ENCODE measurements around the gene OR5M8.

OR5M8 gene

DNA sequence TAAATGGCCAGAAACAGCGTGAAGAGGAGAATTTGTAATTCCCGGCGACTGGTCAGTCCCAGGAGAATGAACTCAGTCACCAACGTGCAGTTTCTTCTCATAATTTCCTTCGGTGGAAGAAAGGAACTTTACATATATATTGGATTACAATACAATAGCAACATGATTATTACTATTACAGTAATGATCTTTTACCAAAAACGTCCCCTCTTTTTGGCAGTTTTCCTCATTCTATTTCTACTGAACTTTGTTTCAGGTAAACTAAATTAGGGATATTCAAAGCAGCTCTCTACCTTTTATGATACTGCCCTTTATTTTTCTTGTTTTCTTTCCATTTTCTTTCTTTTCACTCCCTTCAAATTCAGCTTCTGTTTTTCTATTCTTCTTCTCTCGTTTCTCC, at the start of gene OR5M8:
OR5M8 (minus strand) TSS at position 101 of the 400 bp plus-strand sequence; CDS start at position 101, 0 bp downstream.
- ChIA-PET POLR2A (no interaction called here), CTCF (no interaction called here)
- TF ChIP-seq, protein P1, sequence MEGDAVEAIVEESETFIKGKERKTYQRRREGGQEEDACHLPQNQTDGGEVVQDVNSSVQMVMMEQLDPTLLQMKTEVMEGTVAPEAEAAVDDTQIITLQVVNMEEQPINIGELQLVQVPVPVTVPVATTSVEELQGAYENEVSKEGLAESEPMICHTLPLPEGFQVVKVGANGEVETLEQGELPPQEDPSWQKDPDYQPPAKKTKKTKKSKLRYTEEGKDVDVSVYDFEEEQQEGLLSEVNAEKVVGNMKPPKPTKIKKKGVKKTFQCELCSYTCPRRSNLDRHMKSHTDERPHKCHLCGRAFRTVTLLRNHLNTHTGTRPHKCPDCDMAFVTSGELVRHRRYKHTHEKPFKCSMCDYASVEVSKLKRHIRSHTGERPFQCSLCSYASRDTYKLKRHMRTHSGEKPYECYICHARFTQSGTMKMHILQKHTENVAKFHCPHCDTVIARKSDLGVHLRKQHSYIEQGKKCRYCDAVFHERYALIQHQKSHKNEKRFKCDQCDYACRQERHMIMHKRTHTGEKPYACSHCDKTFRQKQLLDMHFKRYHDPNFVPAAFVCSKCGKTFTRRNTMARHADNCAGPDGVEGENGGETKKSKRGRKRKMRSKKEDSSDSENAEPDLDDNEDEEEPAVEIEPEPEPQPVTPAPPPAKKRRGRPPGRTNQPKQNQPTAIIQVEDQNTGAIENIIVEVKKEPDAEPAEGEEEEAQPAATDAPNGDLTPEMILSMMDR (IDR thresholded peaks at IDR 0.05; ENCODE audit: control extremely low read depth, extremely low read depth, low read depth, missing control alignments), result no peak
- DNase-seq (ENCODE audit: extremely low spot score), result no peak

DNA sequence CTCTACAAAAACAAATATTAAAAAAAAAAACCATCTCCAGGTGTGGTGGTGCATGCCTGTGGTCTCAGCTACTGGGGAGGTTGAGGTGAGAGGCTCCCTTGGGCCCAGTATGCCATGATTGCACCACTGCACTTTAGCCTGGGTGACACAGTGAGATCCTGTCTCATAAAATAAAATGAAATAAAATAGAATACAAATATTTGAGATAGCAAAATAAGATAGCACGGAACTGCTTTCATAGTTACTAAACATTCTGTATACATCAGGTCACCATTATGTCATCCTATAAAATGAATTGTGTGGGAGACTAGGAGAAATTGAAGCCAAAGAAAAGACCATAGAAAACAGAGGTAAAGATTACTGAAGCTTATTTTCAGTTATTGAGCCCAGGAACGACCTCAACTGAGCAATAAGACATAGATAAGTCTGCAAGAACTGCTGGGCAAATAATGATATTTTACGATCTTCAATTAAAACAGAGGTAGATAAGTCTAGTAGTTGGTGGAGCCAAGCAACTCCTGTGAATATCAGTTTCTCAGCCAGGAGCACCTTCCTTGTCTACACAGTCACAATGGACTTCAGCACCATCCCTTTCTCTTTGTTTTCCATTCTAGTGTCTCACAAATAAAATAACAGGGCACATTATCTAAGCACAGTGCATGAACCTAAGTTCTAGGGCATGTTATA, 42.0 kb upstream of the OR5M8 start:
- ChIA-PET POLR2A (no interaction called here), CTCF (no interaction called here)
- no peak for DNase-seq (ENCODE audit: extremely low spot score)
- TF ChIP-seq, protein P1 (IDR thresholded peaks at IDR 0.05; ENCODE audit: control extremely low read depth, extremely low read depth, low read depth, missing control alignments), result no peak

DNA sequence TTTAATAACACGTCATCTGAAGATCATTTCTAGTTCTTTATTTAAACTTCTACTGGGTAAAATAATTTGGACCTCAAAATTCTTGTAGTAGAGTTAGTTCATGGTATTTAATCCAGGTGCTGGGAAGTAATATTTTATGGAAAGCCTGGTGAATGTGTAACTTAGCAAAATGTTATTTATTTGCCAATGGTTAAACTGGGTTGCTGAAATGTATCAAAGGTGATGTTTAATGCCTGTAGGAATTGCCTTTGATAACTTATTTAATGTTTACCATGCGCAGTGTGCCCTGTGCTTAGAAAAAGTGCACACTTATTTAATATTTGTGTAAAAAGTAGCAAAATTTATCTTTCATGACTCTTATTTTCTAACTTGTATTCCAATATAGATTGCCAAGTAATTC, 40.7 kb upstream of the OR5M8 start:
- TF ChIP-seq, protein P1 (IDR thresholded peaks at IDR 0.05; ENCODE audit: control extremely low read depth, extremely low read depth, low read depth, missing control alignments), result no peak
- POLR2A ChIA-PET, result no interaction called here
- no peak for DNase-seq (ENCODE audit: extremely low spot score)

DNA sequence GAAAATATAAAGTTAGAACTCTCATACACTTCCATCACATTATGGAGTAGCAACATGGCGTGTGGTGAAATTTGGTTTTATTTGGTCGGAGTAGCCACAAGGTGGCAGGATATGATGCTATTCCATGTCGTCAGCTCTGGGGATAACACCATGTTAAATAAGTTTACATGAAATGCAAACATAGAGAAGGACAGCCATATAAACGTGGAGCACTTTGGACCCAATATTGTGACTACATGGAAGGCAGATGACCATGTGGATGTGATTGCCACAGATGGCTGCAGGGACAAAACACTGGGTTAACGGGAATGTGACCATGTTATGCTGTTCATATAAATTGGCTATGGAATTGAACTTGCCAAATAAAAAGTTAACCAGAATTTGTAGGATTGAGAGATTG, 30.8 kb upstream of the OR5M8 start:
- DNase-seq (ENCODE audit: extremely low spot score), result no peak
- CTCF ChIA-PET, result no interaction called here

More for the DNA sequence above, 40.7 kb upstream of the OR5M8 start:
- CTCF ChIA-PET, result no interaction called here

DNA sequence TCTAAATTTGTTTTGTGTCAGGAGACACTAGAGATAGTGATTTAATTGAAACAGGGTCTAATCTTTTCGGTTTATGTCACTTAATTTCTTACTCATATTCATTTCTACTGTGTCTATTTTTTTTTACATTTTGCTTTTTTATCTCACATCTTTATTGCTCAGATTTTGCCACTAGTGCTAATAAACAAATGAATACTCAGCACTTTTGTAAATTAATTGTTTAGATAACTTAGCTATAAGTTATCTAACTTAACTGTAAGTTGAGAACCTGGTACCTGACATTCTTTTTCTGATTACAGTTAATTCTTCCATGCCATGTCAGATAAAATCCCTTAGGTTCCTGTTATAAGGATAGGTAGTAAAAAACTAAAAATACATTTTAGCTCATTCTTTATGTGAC, 22.1 kb upstream of the OR5M8 start:
- CTCF ChIA-PET, result no interaction called here
- no peak for DNase-seq (ENCODE audit: extremely low spot score)
- POLR2A ChIA-PET, result no interaction called here
- TF ChIP-seq, protein P1 (IDR thresholded peaks at IDR 0.05; ENCODE audit: control extremely low read depth, extremely low read depth, low read depth, missing control alignments), result no peak

More for the DNA sequence above, 30.8 kb upstream of the OR5M8 start:
- TF ChIP-seq, protein P1 (IDR thresholded peaks at IDR 0.05; ENCODE audit: control extremely low read depth, extremely low read depth, low read depth, missing control alignments), result no peak
- POLR2A ChIA-PET, result no interaction called here

DNA sequence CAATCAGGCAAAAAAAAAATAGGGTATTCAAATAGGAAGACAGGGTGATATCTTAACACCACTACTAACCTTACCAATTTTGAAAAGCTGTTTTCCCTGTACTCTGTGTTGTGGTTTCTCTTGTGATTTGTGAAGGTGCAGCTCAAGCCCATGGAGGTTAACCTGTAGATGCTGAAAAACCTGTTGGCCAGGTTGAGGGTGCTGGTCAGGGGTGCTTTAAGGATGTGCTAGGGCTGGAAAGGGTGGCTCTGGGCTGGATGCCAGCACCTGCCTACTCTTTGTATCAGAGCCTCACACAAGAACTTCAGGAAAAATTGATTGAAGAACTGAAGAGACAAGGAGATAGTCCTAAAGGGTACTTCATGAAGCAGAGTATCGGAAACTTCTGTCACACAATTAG, 18.3 kb upstream of the OR5M8 start:
- no peak for DNase-seq (ENCODE audit: extremely low spot score)
- TF ChIP-seq, protein P1 (IDR thresholded peaks at IDR 0.05; ENCODE audit: control extremely low read depth, extremely low read depth, low read depth, missing control alignments), result no peak
- ChIA-PET POLR2A (no interaction called here), CTCF (no interaction called here)

Measured in GM10248 (cell line).